ENCODE data around the gene CMKLR1. TPM values are rescaled to one million over a fixed set of nuclear protein-coding genes. Genes with fewer than 3 reads are reported as not detected.

Gene CMKLR1
- total and polyA plus RNA-seq, 2 donors (not counting 1 experiment from before 2014, with no cell fraction given) = 0.06 to 0.54 TPM

GRCh38 chr12:108312693-108313189 is 26.4 kb downstream of the CMKLR1 start:
- Histone ChIP-seq H3K9me3 (ENCODE audit: control extremely low read depth in 1 of 3, control insufficient read depth in 2 of 3, insufficient read depth in 1 of 3, low read length in 2 of 3) (no peaks in the 10 kb centered on the region), H3K4me2 (replicated peaks; ENCODE audit: low read depth, low read length, poor library complexity, severe bottlenecking) (no peak overlapping the region), H3K27me3 (replicated peaks in 1 of 4; ENCODE audit: control extremely low read depth in 1 of 4, control insufficient read depth in 3 of 4, insufficient read depth in 4 of 4, low read length in 3 of 4) (no peaks in the 10 kb centered on the region), H3K4me3 (ENCODE audit: control extremely low read depth in 1 of 5, extremely low read depth in 1 of 5, insufficient read depth in 1 of 5, low read depth in 2 of 5, low read length in 4 of 5) (no peak overlapping the region), H3K79me2 (ENCODE audit: control insufficient read depth, insufficient read depth, low read length) (no peaks in the 10 kb centered on the region), H3K9ac (ENCODE audit: low read length) (no peak overlapping the region), H3K27ac (ENCODE audit: low read length in 2 of 2) (no peak overlapping the region), H2AFZ (ENCODE audit: insufficient read depth, low read depth, low read length, poor library complexity, severe bottlenecking) (no peak overlapping the region), H3K36me3 (replicated peaks in 1 of 2; ENCODE audit: control extremely low read depth in 1 of 2, control insufficient read depth in 1 of 2, extremely low read depth in 1 of 2, insufficient read depth in 2 of 2, low read length in 1 of 2) (no peaks in the 10 kb centered on the region), H3K4me1 (ENCODE audit: control insufficient read depth in 2 of 2, insufficient read depth in 2 of 2, low read length in 2 of 2) (no peaks in the 10 kb centered on the region), H4K20me1 (ENCODE audit: control insufficient read depth, insufficient read depth, low read length, poor library complexity, severe bottlenecking) (no peaks in the 10 kb centered on the region)
- ChIA-PET POLR2A (no interaction called here), CTCF (no interaction called here)
- intact Hi-C loops (cut with micrococcal nuclease) = no loop called here
- TF ChIP-seq CTCF (IDR thresholded peaks at IDR 0.05) (no peak), EZH2 (IDR thresholded peaks at IDR 0.05; ENCODE audit: borderline replicate concordance, insufficient read depth, low read depth, low read length, poor library complexity, severe bottlenecking) (no peak)
- H3K27ac Mint-ChIP-seq = no peak overlapping the region
- H3K4me3 Mint-ChIP-seq = no peak overlapping the region
- H3K27me3 Mint-ChIP-seq = peaks cover 9% of the 10 kb centered on the region
- H3K4me1 Mint-ChIP-seq = peaks cover 4% of the 10 kb centered on the region
- no peak for DNase-seq
- 50% methylated on average over 3 of the region's 5 CpGs for WGBS (ENCODE audit: insufficient coverage)
- ATAC-seq (ENCODE audit: low read depth) = no peak
- no peaks in the 10 kb centered on the region for H3K9me3 Mint-ChIP-seq (ENCODE audit: insufficient read depth)

GRCh38 chr12:108312073-108312659 is 26.9 kb downstream of the CMKLR1 start:
- H3K27ac ChIP-seq (ENCODE audit: low read length in 2 of 2) = no peak overlapping the region
- Mint-ChIP-seq H3K4me3 (no peak overlapping the region), H3K9me3 (ENCODE audit: insufficient read depth) (no peaks in the 10 kb centered on the region), H3K4me1 (peaks cover 4% of the 10 kb centered on the region), H3K27ac (no peak overlapping the region), H3K27me3 (peaks cover 7% of the 10 kb centered on the region)
- no peak for TF ChIP-seq CTCF (IDR thresholded peaks at IDR 0.05)
- no peak for TF ChIP-seq EZH2 (IDR thresholded peaks at IDR 0.05; ENCODE audit: borderline replicate concordance, insufficient read depth, low read depth, low read length, poor library complexity, severe bottlenecking)
- no peaks in the 10 kb centered on the region for H3K4me1 ChIP-seq (ENCODE audit: control insufficient read depth in 2 of 2, insufficient read depth in 2 of 2, low read length in 2 of 2)
- no peak for ATAC-seq (ENCODE audit: low read depth)
- no peaks in the 10 kb centered on the region for H3K79me2 ChIP-seq (ENCODE audit: control insufficient read depth, insufficient read depth, low read length)
- H3K4me2 ChIP-seq (replicated peaks; ENCODE audit: low read depth, low read length, poor library complexity, severe bottlenecking) = no peak overlapping the region
- H3K4me3 ChIP-seq (ENCODE audit: control extremely low read depth in 1 of 5, extremely low read depth in 1 of 5, insufficient read depth in 1 of 5, low read depth in 2 of 5, low read length in 4 of 5) = no peak overlapping the region
- no peaks in the 10 kb centered on the region for H3K27me3 ChIP-seq (replicated peaks in 1 of 4; ENCODE audit: control extremely low read depth in 1 of 4, control insufficient read depth in 3 of 4, insufficient read depth in 4 of 4, low read length in 3 of 4)
- POLR2A ChIA-PET = no interaction called here
- H4K20me1 ChIP-seq (ENCODE audit: control insufficient read depth, insufficient read depth, low read length, poor library complexity, severe bottlenecking) = no peaks in the 10 kb centered on the region
- intact Hi-C loops (cut with micrococcal nuclease) = no loop called here
- CTCF ChIA-PET = no interaction called here
- DNase-seq = no peak
- H3K9ac ChIP-seq (ENCODE audit: low read length) = no peak overlapping the region
- no peaks in the 10 kb centered on the region for H3K9me3 ChIP-seq (ENCODE audit: control extremely low read depth in 1 of 3, control insufficient read depth in 2 of 3, insufficient read depth in 1 of 3, low read length in 2 of 3)
- no peaks in the 10 kb centered on the region for H3K36me3 ChIP-seq (replicated peaks in 1 of 2; ENCODE audit: control extremely low read depth in 1 of 2, control insufficient read depth in 1 of 2, extremely low read depth in 1 of 2, insufficient read depth in 2 of 2, low read length in 1 of 2)
- H2AFZ ChIP-seq (ENCODE audit: insufficient read depth, low read depth, low read length, poor library complexity, severe bottlenecking) = no peak overlapping the region
- 74% methylated on average over 5 of the region's 7 CpGs for WGBS (ENCODE audit: insufficient coverage)

All from B cell (primary cell).